ENCODE data around the gene UNC5A. TPM values are rescaled to one million over a fixed set of nuclear protein-coding genes. Genes with fewer than 3 reads are reported as not detected.

The UNC5A gene
- total and polyA plus RNA-seq, 9 of the 15 experiments (the other 6 are each of a cell fraction or from before 2014, with no cell fraction given), result not detected

DNA sequence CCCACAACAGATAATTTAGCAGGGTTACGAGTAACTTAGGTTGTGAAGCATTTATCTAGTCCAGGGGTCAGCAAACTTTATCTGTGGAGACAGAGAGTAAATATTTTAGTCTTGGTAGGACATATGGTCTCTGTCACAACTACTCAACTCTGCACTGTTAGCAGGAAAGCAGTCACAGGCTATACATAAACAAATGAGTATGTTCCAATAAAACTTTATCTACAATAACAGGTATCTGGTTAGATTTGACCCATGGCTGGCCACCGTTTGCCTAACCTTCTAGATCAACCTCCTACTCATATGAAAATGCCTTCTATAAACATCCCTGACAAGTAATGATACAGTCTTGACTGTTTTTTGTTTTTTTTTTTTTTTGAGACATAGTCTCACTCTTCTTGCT lies 101.8 kb downstream of the UNC5A start (continued):
- TF ChIP-seq, protein P1, sequence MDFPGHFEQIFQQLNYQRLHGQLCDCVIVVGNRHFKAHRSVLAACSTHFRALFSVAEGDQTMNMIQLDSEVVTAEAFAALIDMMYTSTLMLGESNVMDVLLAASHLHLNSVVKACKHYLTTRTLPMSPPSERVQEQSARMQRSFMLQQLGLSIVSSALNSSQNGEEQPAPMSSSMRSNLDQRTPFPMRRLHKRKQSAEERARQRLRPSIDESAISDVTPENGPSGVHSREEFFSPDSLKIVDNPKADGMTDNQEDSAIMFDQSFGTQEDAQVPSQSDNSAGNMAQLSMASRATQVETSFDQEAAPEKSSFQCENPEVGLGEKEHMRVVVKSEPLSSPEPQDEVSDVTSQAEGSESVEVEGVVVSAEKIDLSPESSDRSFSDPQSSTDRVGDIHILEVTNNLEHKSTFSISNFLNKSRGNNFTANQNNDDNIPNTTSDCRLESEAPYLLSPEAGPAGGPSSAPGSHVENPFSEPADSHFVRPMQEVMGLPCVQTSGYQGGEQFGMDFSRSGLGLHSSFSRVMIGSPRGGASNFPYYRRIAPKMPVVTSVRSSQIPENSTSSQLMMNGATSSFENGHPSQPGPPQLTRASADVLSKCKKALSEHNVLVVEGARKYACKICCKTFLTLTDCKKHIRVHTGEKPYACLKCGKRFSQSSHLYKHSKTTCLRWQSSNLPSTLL (IDR thresholded peaks at IDR 0.05), result no peak
- TF ChIP-seq SRSF7 (optimal IDR thresholded peaks at IDR 0.05; ENCODE audit: low read depth, low read length) (no peak), ESRRA (IDR thresholded peaks at IDR 0.05; ENCODE audit: borderline replicate concordance, low read depth) (no peak), RBM15 (IDR thresholded peaks at IDR 0.05; ENCODE audit: insufficient read depth, low read length) (no peak), POLR2AphosphoS5 (IDR thresholded peaks at IDR 0.05; ENCODE audit: control insufficient read depth, insufficient read depth, low read depth, low read length) (no peak), ZZZ3 (IDR thresholded peaks at IDR 0.05) (no peak), SIX5 (IDR thresholded peaks at IDR 0.05; ENCODE audit: borderline replicate concordance in 1 of 2, insufficient read depth in 1 of 2, low read depth in 1 of 2, low read length in 2 of 2) (no peak)
- TF ChIP-seq, protein P2, sequence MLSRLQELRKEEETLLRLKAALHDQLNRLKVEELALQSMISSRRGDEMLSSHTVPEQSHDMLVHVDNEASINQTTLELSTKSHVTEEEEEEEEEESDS (CRISPR knock-in tag; IDR thresholded peaks at IDR 0.05), result no peak

DNA sequence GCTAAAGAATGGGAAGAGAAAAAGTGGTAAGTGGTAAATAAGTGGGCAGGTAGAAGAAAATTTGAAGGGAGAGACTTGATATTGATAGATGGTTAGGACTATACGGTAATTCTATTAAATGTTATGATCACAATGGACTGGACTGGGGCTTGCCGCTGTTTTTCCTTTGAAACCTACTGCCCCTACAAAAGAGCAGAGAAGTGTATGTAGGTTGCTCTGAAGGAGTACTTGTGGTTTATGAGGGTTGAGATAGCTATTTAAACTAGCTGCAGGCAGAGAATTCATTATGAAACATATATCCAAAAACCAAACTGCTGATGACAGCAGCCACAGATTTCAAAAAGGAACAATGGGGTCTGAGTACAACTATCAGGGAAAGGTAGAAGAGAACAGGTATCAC lies 105.5 kb downstream of the UNC5A start:
- Histone ChIP-seq H4K20me1 (replicated peaks; ENCODE audit: control insufficient read depth, insufficient read depth, low read length) (no peaks in the 10 kb centered on the region; the same call in none of the 2 replicates), H2AFZ (ENCODE audit: low read depth, low read length) (no peak overlapping the region), H3K9ac (ENCODE audit: insufficient read depth in 1 of 2, low read depth in 2 of 2, low read length in 2 of 2) (no peak overlapping the region), H3K9me1 (ENCODE audit: control insufficient read depth, insufficient read depth, low read length) (no peaks in the 10 kb centered on the region), H3K79me2 (ENCODE audit: control insufficient read depth, insufficient read depth, low read length) (no peaks in the 10 kb centered on the region; the same call in 2 of the 3 replicates), H3K4me3 (no peak overlapping the region), H3K27me3 (ENCODE audit: control insufficient read depth in 2 of 2, insufficient read depth in 2 of 2, low read length in 2 of 2) (no peaks in the 10 kb centered on the region), H3K4me1 (replicated peaks in 1 of 2; ENCODE audit: control insufficient read depth in 2 of 2, insufficient read depth in 2 of 2, low read length in 2 of 2) (peaks cover 0 to 13% of the 10 kb centered on the region in 2 experiments; a peak in 3 of 5 replicates), H3K36me3 (ENCODE audit: control insufficient read depth, insufficient read depth, low read length) (peaks cover 45% of the 10 kb centered on the region), H3K9me3 (replicated peaks; ENCODE audit: control insufficient read depth, insufficient read depth, low read depth, low read length) (no peaks in the 10 kb centered on the region), H3K27ac (ENCODE audit: extremely low read depth, low read depth, low read length) (no peak overlapping the region), H3K4me2 (ENCODE audit: insufficient read depth, low read length) (no peak overlapping the region)
- ChIA-PET CTCF (ENCODE audit: low intra/inter-chr PET ratio) (interaction anchor here (0.6 kb wide), 1 partner anchor 95 kb away, joined by 3 read pairs; no protein-coding TSS in a partner anchor), POLR2A (interaction anchor here (1.4 kb wide), 1 partner anchor 17 kb away, joined by 7 read pairs; the partner anchor contains the start of gene HK3)
- intact Hi-C loops (cut with micrococcal nuclease), result no loop called here
- 56% methylated on average over 2 of the region's 2 CpGs for WGBS (ENCODE audit: insufficient coverage, low coverage, missing lambda C conversion rate)
- no TSS peak for BruUV-seq (replicated peaks)
- in situ Hi-C loops (cut with MboI), result no loop called here
- ATAC-seq (no peak), FAIRE-seq (no peak), DNase-seq (ENCODE audit: extremely low read depth in 1 of 4, low spot score in 3 of 4) (no peak)
- TF ChIP-seq PHF21A (IDR thresholded peaks at IDR 0.05; ENCODE audit: borderline replicate concordance, low read depth) (no peak), FOS (IDR thresholded peaks at IDR 0.05; ENCODE audit: extremely low read depth, insufficient read length) (no peak), ZNF589 (CRISPR knock-in tag; IDR thresholded peaks at IDR 0.05; ENCODE audit: low read depth) (no peak), POLR3G (IDR thresholded peaks at IDR 0.05; ENCODE audit: extremely low read depth, insufficient read length, insufficient replicate concordance) (no peak), RBM17 (IDR thresholded peaks at IDR 0.05; ENCODE audit: borderline replicate concordance, low read depth, low read length) (no peak), ZEB2 (IDR thresholded peaks at IDR 0.05) (no peak), ZNF766 (CRISPR knock-in tag; conservative IDR thresholded peaks at IDR 0.05) (no peak)
- TF ChIP-seq, protein P3, sequence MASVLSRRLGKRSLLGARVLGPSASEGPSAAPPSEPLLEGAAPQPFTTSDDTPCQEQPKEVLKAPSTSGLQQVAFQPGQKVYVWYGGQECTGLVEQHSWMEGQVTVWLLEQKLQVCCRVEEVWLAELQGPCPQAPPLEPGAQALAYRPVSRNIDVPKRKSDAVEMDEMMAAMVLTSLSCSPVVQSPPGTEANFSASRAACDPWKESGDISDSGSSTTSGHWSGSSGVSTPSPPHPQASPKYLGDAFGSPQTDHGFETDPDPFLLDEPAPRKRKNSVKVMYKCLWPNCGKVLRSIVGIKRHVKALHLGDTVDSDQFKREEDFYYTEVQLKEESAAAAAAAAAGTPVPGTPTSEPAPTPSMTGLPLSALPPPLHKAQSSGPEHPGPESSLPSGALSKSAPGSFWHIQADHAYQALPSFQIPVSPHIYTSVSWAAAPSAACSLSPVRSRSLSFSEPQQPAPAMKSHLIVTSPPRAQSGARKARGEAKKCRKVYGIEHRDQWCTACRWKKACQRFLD (CRISPR knock-in tag; IDR thresholded peaks at IDR 0.05), result no peak
- TF ChIP-seq, protein P4, sequence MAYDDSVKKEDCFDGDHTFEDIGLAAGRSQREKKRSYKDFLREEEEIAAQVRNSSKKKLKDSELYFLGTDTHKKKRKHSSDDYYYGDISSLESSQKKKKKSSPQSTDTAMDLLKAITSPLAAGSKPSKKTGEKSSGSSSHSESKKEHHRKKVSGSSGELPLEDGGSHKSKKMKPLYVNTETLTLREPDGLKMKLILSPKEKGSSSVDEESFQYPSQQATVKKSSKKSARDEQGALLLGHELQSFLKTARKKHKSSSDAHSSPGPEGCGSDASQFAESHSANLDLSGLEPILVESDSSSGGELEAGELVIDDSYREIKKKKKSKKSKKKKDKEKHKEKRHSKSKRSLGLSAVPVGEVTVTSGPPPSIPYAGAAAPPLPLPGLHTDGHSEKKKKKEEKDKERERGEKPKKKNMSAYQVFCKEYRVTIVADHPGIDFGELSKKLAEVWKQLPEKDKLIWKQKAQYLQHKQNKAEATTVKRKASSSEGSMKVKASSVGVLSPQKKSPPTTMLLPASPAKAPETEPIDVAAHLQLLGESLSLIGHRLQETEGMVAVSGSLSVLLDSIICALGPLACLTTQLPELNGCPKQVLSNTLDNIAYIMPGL (CRISPR knock-in tag; IDR thresholded peaks at IDR 0.05), result no peak
